PC-3 (cell line): ENCODE measurements around the gene ATP5PB. TPM values are rescaled to one million over a fixed set of nuclear protein-coding genes. Genes with fewer than 3 reads are reported as not detected.

Source experiments
- ATAC-seq: fragments of 200-7000 bp; cut with Tn5 transposase; 2 replicates; pipeline ENCODE4 v1.9.1; 2020; ENCODE audit warnings: mild to moderate bottlenecking, moderate library complexity
- BruUV-seq: library from RNA; stranded (reverse); fragments of 400-500 nt; replicated peaks from 2 replicates; lab custom pipeline; 2021; lab: Mats Ljungman, UMichigan
- CTCF ChIA-PET: fragments of 300-600 bp; sonication (Branson Sonifier 250); formaldehyde crosslinking; loops from one replicate; lab custom pipeline; 2022; ENCODE audit warnings: antibody characterized with exemption; lab: Charles Lee
- POLR2A ChIA-PET: fragments of 300-600 bp; sonication (Branson Sonifier 250); formaldehyde crosslinking; loops from one replicate; lab custom pipeline; 2022; ENCODE audit warnings: antibody characterized with exemption; ENCODE audit not compliant: unreplicated experiment; lab: Charles Lee
- DNase-seq: peaks from one replicate; pipeline ENCODE4 v3.0.0-alpha.2; 2015
- H2AFZ ChIP-seq: fragments of 300-600 bp; sonication (generic); 2 replicates; pipeline ENCODE4 v1.6.0; 2016; ENCODE audit warnings: antibody characterized with exemption, low read length
- H3F3A ChIP-seq: fragments of 300-600 bp; sonication (generic); one replicate; pipeline ENCODE4 v1.6.0; 2017; ENCODE audit warnings: antibody characterized with exemption, low read length, control low read depth, mild to moderate bottlenecking; ENCODE audit not compliant: unreplicated experiment
- H3K27ac ChIP-seq: fragments of 300-600 bp; sonication (generic); 2 replicates; pipeline ENCODE4 v1.5.1; 2016; ENCODE audit warnings: mild to moderate bottlenecking, low read length
- H3K27me3 ChIP-seq: fragments of 300-600 bp; sonication (generic); 2 replicates; pipeline ENCODE4 v1.6.1; 2016; ENCODE audit warnings: low read length, mixed read lengths
- H3K36me3 ChIP-seq: fragments of 300-600 bp; sonication (generic); 2 replicates; pipeline ENCODE4 v1.6.1; 2016; ENCODE audit warnings: low read depth, mixed run types, low read length, mixed read lengths
- H3K4me1 ChIP-seq: fragments of 300-600 bp; sonication (generic); 2 replicates; pipeline ENCODE4 v1.5.1; 2016; ENCODE audit warnings: low read length; ENCODE audit not compliant: insufficient read depth
- H3K4me2 ChIP-seq: fragments of 300-600 bp; sonication (generic); 2 replicates; pipeline ENCODE4 v1.6.0; 2016; ENCODE audit warnings: low read length
- H3K4me3 ChIP-seq: fragments of 300-600 bp; sonication (generic); 2 replicates; pipeline ENCODE4 v1.5.1; 2016; ENCODE audit warnings: mild to moderate bottlenecking, low read length, mixed read lengths
- H3K79me2 ChIP-seq: fragments of 300-600 bp; sonication (generic); 2 replicates; pipeline ENCODE4 v1.6.1; 2017; ENCODE audit warnings: low read length, mixed read lengths
- H3K9ac ChIP-seq: fragments of 300-600 bp; sonication (generic); 2 replicates; pipeline ENCODE4 v1.6.0; 2016; ENCODE audit warnings: mild to moderate bottlenecking, low read length
- H3K9me2 ChIP-seq: fragments of 300-600 bp; sonication (generic); replicated peaks from 2 replicates; pipeline ENCODE4 v1.6.1; 2016; ENCODE audit warnings: mixed run types, low read length, mixed read lengths
- H3K9me3 ChIP-seq: fragments of 300-600 bp; sonication (generic); 2 replicates; pipeline ENCODE4 v1.6.1; 2016; ENCODE audit warnings: low read length, mixed read lengths
- H4K20me1 ChIP-seq: fragments of 300-600 bp; sonication (generic); 2 replicates; pipeline ENCODE4 v1.6.1; 2016; ENCODE audit warnings: low read length, mixed read lengths
- CTCF ChIP-seq: fragments of 300-600 bp; sonication (generic); conservative IDR thresholded peaks from 2 replicates; pipeline ENCODE4 v1.5.1; 2017; ENCODE audit warnings: antibody characterized with exemption, low read depth, mild to moderate bottlenecking, low read length
- EZH2 ChIP-seq: fragments of 300-600 bp; sonication (generic); IDR thresholded peaks from one replicate; pipeline ENCODE4 v1.6.1; 2017; ENCODE audit warnings: antibody characterized with exemption, mild to moderate bottlenecking, low read length; ENCODE audit not compliant: unreplicated experiment
- EZH2phosphoT487 ChIP-seq: fragments of 300-600 bp; sonication (generic); IDR thresholded peaks from 2 replicates; pipeline ENCODE4 v1.6.1; 2018; ENCODE audit warnings: mild to moderate bottlenecking, antibody characterized with exemption, low read length, borderline replicate concordance
- intact Hi-C: fragments of 100-400 bp; cut with micrococcal nuclease; formaldehyde crosslinking; loops from 2 replicates; pipeline ENCODE4 v1.9.0; 2023
- total RNA-seq: library from RNA; depleted of rRNA; stranded (reverse); fragments of >200 nt; gene quantifications from 2 replicates; pipeline ENCODE4 v1.2.3, GENCODE V29; 2014

ATP5PB gene
- total RNA-seq, 1 experiment from 2014 or later, result 612 TPM

GRCh38 chr1:111452581-111452980 is 3.3 kb downstream of the ATP5PB start:
- Histone ChIP-seq H3K27ac (no peak overlapping the region), H4K20me1 (peaks cover 21% of the 10 kb centered on the region), H3K4me2 (no peak overlapping the region), H3K9me3 (no peaks in the 10 kb centered on the region), H3K27me3 (no peaks in the 10 kb centered on the region), H3F3A (no peaks in the 10 kb centered on the region), H3K79me2 (peaks cover 79% of the 10 kb centered on the region), H3K9ac (no peak overlapping the region), H2AFZ (no peak overlapping the region), H3K9me2 (no peaks in the 10 kb centered on the region), H3K4me1 (peaks cover 16% of the 10 kb centered on the region), H3K4me3 (no peak overlapping the region), H3K36me3 (peaks cover 46% of the 10 kb centered on the region; the same call in 1 of the 2 replicates)
- CTCF ChIA-PET, result no interaction called here
- DNase-seq (no peak), ATAC-seq (no peak)
- intact Hi-C loops, result no loop called here
- no TSS peak for BruUV-seq
- no peak for TF ChIP-seq EZH2phosphoT487
- no peak for TF ChIP-seq CTCF
- TF ChIP-seq EZH2, result no peak
- POLR2A ChIA-PET, result interaction anchor here (0.6 kb wide), 1 partner anchor 516 kb away, joined by 3 read pairs; no protein-coding TSS in a partner anchor

DNA sequence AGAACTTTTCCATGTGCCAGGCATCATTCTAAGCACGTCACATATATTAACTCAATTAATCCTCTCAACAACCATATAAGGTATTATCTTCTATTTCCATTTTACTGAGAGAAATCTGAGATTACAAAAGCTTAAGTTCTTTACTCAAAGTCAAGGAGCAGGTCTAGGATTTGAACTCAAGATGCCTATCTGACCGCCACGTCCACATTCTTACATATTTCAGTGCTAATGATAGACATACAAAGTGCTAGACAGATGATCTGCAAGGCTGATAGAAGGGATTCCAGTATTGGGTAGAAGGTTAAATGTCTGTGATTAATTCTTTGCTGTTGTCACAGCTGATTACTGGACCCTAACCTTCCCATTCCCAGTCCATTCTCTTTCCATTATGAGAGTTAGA is 4.4 kb downstream of the ATP5PB start:
- Histone ChIP-seq H3K9me2 (no peaks in the 10 kb centered on the region), H2AFZ (no peak overlapping the region), H3K27me3 (no peaks in the 10 kb centered on the region), H3K27ac (no peak overlapping the region), H3K9me3 (no peaks in the 10 kb centered on the region), H3K36me3 (peaks cover 58% of the 10 kb centered on the region), H3K4me1 (peaks cover 14% of the 10 kb centered on the region), H3K79me2 (peaks cover 68% of the 10 kb centered on the region), H3K9ac (no peak overlapping the region), H4K20me1 (peaks cover 16% of the 10 kb centered on the region; the same call in 1 of the 2 replicates), H3F3A (no peaks in the 10 kb centered on the region), H3K4me3 (no peak overlapping the region), H3K4me2 (no peak overlapping the region)
- no TSS peak for BruUV-seq
- TF ChIP-seq EZH2 (no peak), EZH2phosphoT487 (no peak), CTCF (no peak)
- CTCF ChIA-PET, result no interaction called here
- ATAC-seq, result no peak
- intact Hi-C loops, result no loop called here
- no peak for DNase-seq
- POLR2A ChIA-PET, result no interaction called here

DNA sequence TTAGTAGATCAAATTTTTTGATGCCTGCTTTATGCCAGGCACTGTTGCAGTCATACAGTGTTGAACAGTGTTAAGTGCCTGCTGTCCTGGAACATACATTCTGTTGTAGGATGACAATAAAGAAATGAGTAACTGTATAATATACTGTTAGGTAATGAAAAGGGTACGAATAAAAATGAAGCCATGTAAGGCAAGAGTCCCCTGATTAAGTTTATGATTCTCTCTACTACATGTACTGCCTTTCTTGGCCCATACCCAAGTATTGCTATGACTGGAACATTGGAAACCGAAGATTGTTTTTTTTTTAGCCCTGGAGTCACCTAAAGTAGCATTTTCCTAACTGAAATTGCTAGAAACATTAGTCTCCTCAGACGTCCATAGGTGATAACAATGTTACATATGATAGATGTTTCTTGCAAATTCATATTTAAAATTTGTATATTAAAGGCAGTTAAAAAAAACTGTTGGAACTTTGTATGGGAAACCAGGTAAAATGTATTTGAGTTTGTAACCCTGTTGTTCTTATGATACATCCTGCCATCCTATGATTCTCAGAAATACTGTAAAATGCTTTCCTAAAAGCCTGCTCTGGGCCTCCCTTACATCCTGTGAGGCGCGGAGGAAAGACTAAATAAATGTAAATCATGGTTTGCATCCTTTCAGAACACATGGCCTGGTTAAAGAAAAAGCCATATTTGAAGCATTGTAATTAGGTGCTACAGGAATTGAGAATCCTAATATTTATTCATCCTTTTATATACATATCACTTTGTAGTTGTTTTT is 5.8 kb downstream of the ATP5PB start:
- ATAC-seq, result no peak
- peaks cover 71% of the 10 kb centered on the region for H3K36me3 ChIP-seq

More for the DNA sequence above, 5.8 kb downstream of the ATP5PB start:
- Histone ChIP-seq H3F3A (no peaks in the 10 kb centered on the region), H3K27me3 (no peaks in the 10 kb centered on the region), H3K9me3 (no peaks in the 10 kb centered on the region), H3K4me2 (no peak overlapping the region), H3K27ac (no peak overlapping the region), H3K9me2 (no peaks in the 10 kb centered on the region), H4K20me1 (peaks cover 16% of the 10 kb centered on the region; the same call in 1 of the 2 replicates), H2AFZ (no peak overlapping the region), H3K79me2 (peaks cover 56% of the 10 kb centered on the region), H3K9ac (no peak overlapping the region), H3K4me1 (peaks cover 14% of the 10 kb centered on the region), H3K4me3 (no peak overlapping the region)
- no peak for DNase-seq
- ChIA-PET CTCF (no interaction called here), POLR2A (no interaction called here)
- intact Hi-C loops, result no loop called here
- BruUV-seq, result no TSS peak
- TF ChIP-seq EZH2phosphoT487 (no peak), CTCF (no peak), EZH2 (no peak)
